GM12878 (cell line): Measurements from ENCODE around the gene NR4A2.

Source experiments
- CEBPB ChIP-seq, 2 experiments: fragments of 150-350 bp in 1 of 2; IDR thresholded peaks; 2 replicates each; pipeline ENCODE4 v1.6.1; 2012 to 2014; ENCODE audit warnings: low read depth in 2 of 2, low read length in 2 of 2, borderline replicate concordance in 1 of 2, inconsistent platforms in 1 of 2
- CTCF ChIP-seq, 3 experiments: IDR thresholded peaks in 2 of 3; conservative IDR thresholded peaks in 1 of 3; 2 replicates each; pipeline ENCODE4 v1.5.1; 2011; ENCODE audit warnings: low read depth in 3 of 3, low read length in 3 of 3, mild to moderate bottlenecking in 3 of 3, control low read depth in 2 of 3, moderate library complexity in 2 of 3, inconsistent platforms in 1 of 3, mixed read lengths in 1 of 3; ENCODE audit not compliant: control insufficient read depth in 2 of 3, insufficient read depth in 1 of 3; ENCODE audit errors: extremely low read depth in 1 of 3
- IRF3 ChIP-seq: fragments of 450-650 bp; IDR thresholded peaks from 2 replicates; pipeline ENCODE4 v1.6.1; 2014; ENCODE audit warnings: mild to moderate bottlenecking
- MAX ChIP-seq: IDR thresholded peaks from 2 replicates; pipeline ENCODE4 v1.6.1; 2012; ENCODE audit warnings: low read depth, low read length, improper control_type of control experiment
- MYC ChIP-seq: IDR thresholded peaks from 2 replicates; pipeline ENCODE4 v1.6.1; 2011; ENCODE audit warnings: mild to moderate bottlenecking, low read length, moderate library complexity, inconsistent platforms; ENCODE audit not compliant: insufficient read depth, insufficient replicate concordance, insufficient read length, severe bottlenecking
- NFYB ChIP-seq: IDR thresholded peaks from 2 replicates; pipeline ENCODE4 v1.6.1; 2011; ENCODE audit warnings: low read depth, mild to moderate bottlenecking, low read length, improper control_type of control experiment, moderate library complexity; ENCODE audit not compliant: insufficient read depth
- NR2C1 ChIP-seq: fragments of 450-650 bp; IDR thresholded peaks from 2 replicates; pipeline ENCODE4 v1.6.1; 2017; ENCODE audit warnings: antibody characterized with exemption, mild to moderate bottlenecking, moderate library complexity
- POLR2AphosphoS5 ChIP-seq: IDR thresholded peaks from 2 replicates; pipeline ENCODE4 v1.6.1; 2011; ENCODE audit warnings: mild to moderate bottlenecking, low read length, inconsistent platforms

DNA sequence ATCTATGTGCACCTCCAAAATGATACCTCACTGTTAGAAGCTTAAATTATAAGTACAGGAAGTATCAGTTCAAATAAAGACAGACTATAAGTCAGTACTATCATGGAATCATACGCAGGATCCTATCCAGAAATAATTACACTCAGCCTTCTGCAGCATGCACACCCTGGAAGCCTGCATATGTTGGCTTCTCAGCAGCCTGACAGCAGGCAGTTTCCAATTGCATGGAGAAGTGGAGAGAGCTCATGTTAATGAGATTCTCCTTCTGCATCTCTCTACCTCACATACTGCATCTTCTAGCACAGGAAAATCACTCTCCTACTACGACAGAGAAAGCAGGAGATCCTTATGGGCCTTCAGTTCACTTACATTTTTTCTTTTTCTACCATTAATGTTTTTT, 20.5 kb downstream of the NR4A2 start:
- TF ChIP-seq CTCF (IDR thresholded peaks at IDR 0.05 in 2 of 3, conservative IDR thresholded peaks at IDR 0.05 in 1 of 3; ENCODE audit: control insufficient read depth in 2 of 3, extremely low read depth in 1 of 3, insufficient read depth in 1 of 3, low read depth in 3 of 3, low read length in 3 of 3): no peak
- no peak for TF ChIP-seq IRF3
- no peak for TF ChIP-seq NFYB
- no peak for TF ChIP-seq CEBPB (IDR thresholded peaks at IDR 0.05; ENCODE audit: borderline replicate concordance in 1 of 2, low read depth in 2 of 2, low read length in 2 of 2)
- TF ChIP-seq POLR2AphosphoS5: no peak
- TF ChIP-seq MAX: no peak
- TF ChIP-seq NR2C1: no peak
- TF ChIP-seq MYC: no peak
